Sigmoid colon (tissue), 7 donors: Measurements from ENCODE around the gene CENPVL1. TPM values are rescaled to one million over a fixed set of nuclear protein-coding genes. Genes with fewer than 3 reads are reported as not detected.
"Not testable (repeated sequence)": the region's sequence is repeated elsewhere in the genome, so short reads cannot be mapped to it uniquely, and the experiment has no call there.

Experiments
- DNase-seq: peaks from one replicate; pipeline ENCODE4 v3.0.0-alpha.2; 2019
- H3K27ac ChIP-seq, 4 donors: fragments of 200-600 bp; sonication (generic); one replicate each; pipeline ENCODE4 v1.5.1; 2016 to 2019; ENCODE audit warnings: mild to moderate bottlenecking in 1 of 4
- H3K27me3 ChIP-seq, 3 donors: fragments of 200-600 bp; sonication (generic); one replicate each; pipeline ENCODE4 v1.5.1; 2019; ENCODE audit warnings: mild to moderate bottlenecking in 1 of 3
- H3K36me3 ChIP-seq, 4 donors: fragments of 200-600 bp; sonication (generic); one replicate each; pipeline ENCODE4 v1.5.1; 2016 to 2019
- H3K4me1 ChIP-seq, 4 donors: fragments of 200-600 bp; sonication (generic); one replicate each; pipeline ENCODE4 v1.5.1; 2017 to 2019
- H3K4me3 ChIP-seq, 4 donors: fragments of 200-600 bp; sonication (generic); one replicate each; pipeline ENCODE4 v1.5.1; 2017 to 2019; ENCODE audit warnings: mild to moderate bottlenecking in 2 of 4, moderate library complexity in 1 of 4
- H3K9me3 ChIP-seq, 4 donors: fragments of 200-600 bp in 3 of 4; sonication (generic) in 3 of 4; one replicate each; pipeline versions ENCODE4 v1.5.1 to v1.6.1; 2013 to 2019
- EP300 ChIP-seq, 4 donors: sonication (generic); formaldehyde crosslinking; IDR thresholded peaks; one replicate each; pipeline ENCODE4 v1.6.1; 2017; ENCODE audit warnings: antibody characterized with exemption in 4 of 4
- POLR2A ChIP-seq, 2 donors: fragments of 450-650 bp; IDR thresholded peaks; one replicate each; pipeline ENCODE4 v1.6.1; 2016; ENCODE audit warnings: antibody characterized with exemption in 2 of 2, mild to moderate bottlenecking in 2 of 2, moderate library complexity in 2 of 2
- POLR2AphosphoS5 ChIP-seq, 4 donors: sonication (generic); formaldehyde crosslinking; IDR thresholded peaks; one replicate each; pipeline ENCODE4 v1.6.1; 2017; ENCODE audit warnings: antibody characterized with exemption in 4 of 4
- WGBS, 2 donors: extraction: QIAGEN DNeasy Blood & Tissue Kit; methylation state at CpG; one replicate each; pipeline ENCODE4 v1.1.7; 2013; 5-methylcytosine and 5-hydroxymethylcytosine counted together
- intact Hi-C: fragments of 100-400 bp; cut with DNase I; formaldehyde crosslinking; loops from one replicate; pipeline ENCODE4 v1.15.1; 2023
- polyA plus RNA-seq, 3 donors: library from polyadenylated mRNA; stranded (reverse); fragments of 200-250 nt; gene quantifications; one replicate each; pipeline ENCODE4 v1.2.3, GENCODE V29; 2013
- total RNA-seq, 4 donors: library from RNA; depleted of rRNA; stranded (reverse); fragments of >200 nt; gene quantifications; one replicate each; pipeline ENCODE4 v1.1.0, GENCODE V29; 2016
- TF ChIP-seq, protein P1 (sequence below), 4 experiments: fragments of 450-650 bp in 3 of 4; fragments of 200-600 bp in 1 of 4; IDR thresholded peaks; one replicate each; pipeline ENCODE4 v1.5.1; 2016 to 2019; ENCODE audit warnings: antibody characterized with exemption in 4 of 4, mild to moderate bottlenecking in 3 of 4, moderate library complexity in 2 of 4
- donor health status: healthy with polysubstance abuse.
- donor health status: Bipolar disorder and iron deficiency.
- donor health status: healthy.

Gene CENPVL1
- total RNA-seq, result not detected
- polyA plus RNA-seq, result not detected

DNA sequence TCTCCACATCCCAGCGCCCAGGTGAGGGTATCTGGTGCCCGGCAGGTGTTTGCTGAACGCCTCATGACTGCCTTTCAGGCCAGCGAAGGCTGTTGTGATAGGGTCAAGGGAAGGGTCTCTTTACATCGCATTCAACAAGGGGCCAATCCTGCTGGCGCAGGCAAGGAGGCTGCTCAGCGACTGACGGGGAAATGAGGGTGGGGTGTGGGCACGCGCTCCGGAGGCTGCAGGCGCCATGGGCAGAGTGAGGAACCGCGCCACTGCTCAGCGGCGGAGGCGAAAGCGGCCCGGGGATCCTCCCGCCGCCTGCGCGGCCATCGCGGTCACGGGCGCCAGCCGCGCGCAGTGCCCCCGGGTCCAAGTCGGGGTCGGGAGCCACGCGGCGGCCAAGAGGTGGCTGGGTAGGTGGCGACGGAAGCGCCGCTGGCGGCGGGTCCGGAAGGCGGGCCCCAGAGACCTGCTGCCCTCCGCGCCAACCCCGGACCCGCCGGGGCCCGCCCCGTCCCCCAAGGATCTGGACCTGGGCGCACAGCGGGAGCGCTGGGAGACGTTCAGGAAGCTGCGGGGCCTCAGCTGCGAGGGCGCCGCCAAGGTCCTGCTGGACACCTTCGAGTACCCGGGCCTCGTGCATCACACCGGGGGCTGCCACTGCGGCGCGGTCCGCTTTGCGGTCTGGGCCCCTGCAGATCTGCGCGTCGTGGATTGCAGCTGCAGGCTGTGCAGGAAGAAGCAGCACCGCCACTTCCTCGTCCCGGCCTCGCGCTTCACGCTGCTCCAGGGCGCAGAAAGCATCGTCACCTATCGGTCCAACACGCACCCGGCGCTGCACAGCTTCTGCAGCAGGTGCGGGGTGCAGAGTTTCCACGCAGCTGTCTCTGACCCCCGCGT is at the start of gene CENPVL1:
TSS of gene CENPVL1 (plus strand) at position 236 of the 888 bp plus-strand sequence. CDS start at position 236, 0 bp downstream.
- H3K9me3 ChIP-seq, intact Hi-C loops, H3K4me3 ChIP-seq, DNase-seq, H3K36me3 ChIP-seq, H3K27me3 ChIP-seq, H3K4me1 ChIP-seq, H3K27ac ChIP-seq: not testable (repeated sequence)
- WGBS, 2 donors, result no CpG with 5 or more reads among the region's 87 CpGs

DNA sequence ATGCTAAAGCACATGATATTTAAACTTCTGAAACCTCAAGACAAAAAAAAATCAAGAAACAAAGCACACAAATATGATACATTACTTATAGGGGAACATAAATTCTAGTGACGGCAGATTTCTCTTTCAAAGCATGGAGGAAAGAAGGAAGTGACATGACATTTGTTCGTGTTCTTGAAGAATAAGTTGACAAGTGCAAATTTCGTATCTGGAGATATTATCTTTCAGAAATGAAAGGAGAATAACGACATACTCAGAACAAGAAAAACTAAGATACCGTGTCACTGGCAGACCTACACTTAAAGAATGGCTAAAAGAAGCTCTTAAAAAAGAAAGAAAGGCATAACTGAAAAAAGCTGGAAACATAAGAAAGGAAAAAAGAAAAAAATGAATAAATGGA is 44.3 kb upstream of the CENPVL1 start:
- no peak for TF ChIP-seq POLR2A (IDR thresholded peaks at IDR 0.05)
- TF ChIP-seq EP300 (IDR thresholded peaks at IDR 0.05), result no peak
- Histone ChIP-seq H3K9me3 (no peaks in the 10 kb centered on the region), H3K4me3 (no peak overlapping the region), H3K27ac (no peak overlapping the region), H3K36me3 (no peaks in the 10 kb centered on the region), H3K4me1 (no peaks in the 10 kb centered on the region), H3K27me3 (no peaks in the 10 kb centered on the region)
- intact Hi-C loops, result no loop called here
- no peak for DNase-seq
- WGBS, 2 donors, result 38 to 75% methylated on average over 5 of the region's 5 CpGs

DNA sequence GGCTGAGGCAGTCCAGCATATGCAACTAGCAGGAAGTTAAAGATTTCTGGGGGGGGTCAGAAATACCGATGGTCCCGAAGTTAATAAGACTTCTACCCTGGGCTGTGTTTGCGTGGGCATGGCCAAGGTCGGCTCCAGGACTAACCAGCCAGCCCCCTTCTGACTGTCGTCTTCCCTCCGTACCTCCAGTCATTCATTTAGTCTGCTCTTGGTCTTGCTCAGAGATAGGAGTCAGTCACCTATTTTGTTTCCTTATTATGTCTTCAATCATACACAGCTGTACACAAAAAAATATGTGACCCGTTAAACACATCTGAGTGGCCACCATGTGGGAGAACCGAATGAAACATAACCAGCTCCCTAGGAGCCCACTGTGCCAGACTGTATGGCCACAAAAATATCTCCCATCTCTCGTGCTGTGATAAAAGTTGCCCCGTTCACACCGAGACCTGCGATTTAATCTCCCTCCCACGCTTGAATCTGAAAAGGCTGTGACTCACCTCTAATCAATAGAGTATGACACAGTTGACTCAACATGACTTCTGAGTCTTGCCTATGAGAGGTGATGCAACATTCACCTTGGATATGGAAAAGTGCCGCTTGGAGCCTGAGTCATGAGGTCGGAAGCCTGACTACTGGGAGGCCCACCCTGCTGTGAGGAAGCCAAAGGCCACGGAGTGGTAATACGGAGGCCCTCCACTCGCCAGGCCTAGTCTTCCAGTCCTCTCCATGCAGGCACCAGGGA is 30.5 kb upstream of the CENPVL1 start:
- H3K36me3 ChIP-seq, H3K27me3 ChIP-seq, H3K4me1 ChIP-seq, intact Hi-C loops, H3K9me3 ChIP-seq, H3K27ac ChIP-seq, H3K4me3 ChIP-seq, DNase-seq: not testable (repeated sequence)
- WGBS, 2 donors, result no CpG with 5 or more reads among the region's 18 CpGs

DNA sequence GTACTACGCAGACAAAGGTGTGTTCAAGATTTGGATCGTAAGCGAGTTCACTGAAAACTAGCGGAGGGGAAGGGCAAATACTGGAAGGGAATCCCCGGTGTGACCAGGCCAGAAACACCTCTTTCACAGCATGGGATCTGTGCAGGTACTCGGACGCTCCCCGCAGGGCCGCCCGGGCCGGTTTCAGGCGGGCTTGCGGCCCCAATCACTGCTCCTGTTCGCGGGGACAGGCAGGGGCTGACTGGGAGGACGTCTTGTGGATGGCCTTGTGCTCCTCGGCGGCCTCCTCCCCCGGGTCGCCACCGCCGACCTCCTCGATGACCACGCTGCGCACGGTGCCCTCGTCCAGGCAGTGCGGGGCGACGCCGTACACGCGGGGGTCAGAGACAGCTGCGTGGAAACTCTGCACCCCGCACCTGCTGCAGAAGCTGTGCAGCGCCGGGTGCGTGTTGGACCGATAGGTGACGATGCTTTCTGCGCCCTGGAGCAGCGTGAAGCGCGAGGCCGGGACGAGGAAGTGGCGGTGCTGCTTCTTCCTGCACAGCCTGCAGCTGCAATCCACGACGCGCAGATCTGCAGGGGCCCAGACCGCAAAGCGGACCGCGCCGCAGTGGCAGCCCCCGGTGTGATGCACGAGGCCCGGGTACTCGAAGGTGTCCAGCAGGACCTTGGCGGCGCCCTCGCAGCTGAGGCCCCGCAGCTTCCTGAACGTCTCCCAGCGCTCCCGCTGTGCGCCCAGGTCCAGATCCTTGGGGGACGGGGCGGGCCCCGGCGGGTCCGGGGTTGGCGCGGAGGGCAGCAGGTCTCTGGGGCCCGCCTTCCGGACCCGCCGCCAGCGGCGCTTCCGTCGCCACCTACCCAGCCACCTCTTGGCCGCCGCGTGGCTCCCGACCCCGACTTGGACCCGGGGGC is 28.2 kb upstream of the CENPVL1 start:
- no CpG with 5 or more reads among the region's 88 CpGs for WGBS, 2 donors
- intact Hi-C loops, H3K4me3 ChIP-seq, DNase-seq, H3K36me3 ChIP-seq, H3K4me1 ChIP-seq, H3K9me3 ChIP-seq, H3K27me3 ChIP-seq, H3K27ac ChIP-seq: not testable (repeated sequence)

DNA sequence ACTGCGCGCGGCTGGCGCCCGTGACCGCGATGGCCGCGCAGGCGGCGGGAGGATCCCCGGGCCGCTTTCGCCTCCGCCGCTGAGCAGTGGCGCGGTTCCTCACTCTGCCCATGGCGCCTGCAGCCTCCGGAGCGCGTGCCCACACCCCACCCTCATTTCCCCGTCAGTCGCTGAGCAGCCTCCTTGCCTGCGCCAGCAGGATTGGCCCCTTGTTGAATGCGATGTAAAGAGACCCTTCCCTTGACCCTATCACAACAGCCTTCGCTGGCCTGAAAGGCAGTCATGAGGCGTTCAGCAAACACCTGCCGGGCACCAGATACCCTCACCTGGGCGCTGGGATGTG is 27.6 kb upstream of the CENPVL1 start, which contains the start of gene CENPVL2:
TSS of gene CENPVL2 (minus strand) at position 112 of the 343 bp plus-strand sequence. CDS start at position 112, 0 bp downstream.
- H3K4me3 ChIP-seq, intact Hi-C loops, DNase-seq, H3K9me3 ChIP-seq, H3K36me3 ChIP-seq, H3K27me3 ChIP-seq, H3K4me1 ChIP-seq, H3K27ac ChIP-seq: not testable (repeated sequence)
- no CpG with 5 or more reads among the region's 30 CpGs for WGBS, 2 donors

DNA sequence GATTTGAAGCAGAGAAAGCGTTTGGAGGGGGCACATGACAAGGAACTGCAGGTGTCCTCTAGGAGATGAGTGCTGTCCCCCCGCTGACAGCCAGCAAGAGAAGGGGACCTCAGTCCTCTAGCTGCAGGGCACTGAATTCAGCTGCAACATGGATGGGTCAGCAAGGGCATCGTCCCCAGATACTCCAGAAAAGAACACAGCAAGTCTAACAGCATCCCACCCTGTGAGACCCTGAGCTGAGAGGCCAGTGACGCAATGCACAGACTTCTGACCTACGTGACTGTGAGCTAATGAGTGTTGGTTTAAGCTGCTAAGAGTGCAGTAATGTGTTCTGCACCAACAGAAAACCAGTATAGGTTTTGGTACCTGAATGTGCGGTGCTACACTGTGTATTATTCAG is 16.1 kb upstream of the CENPVL1 start:
- H3K27ac ChIP-seq, result no peak overlapping the region
- intact Hi-C loops, result no loop called here
- DNase-seq, result no peak
- H3K4me3 ChIP-seq, result no peak overlapping the region
- TF ChIP-seq POLR2AphosphoS5 (IDR thresholded peaks at IDR 0.05), result no peak
- no peak for TF ChIP-seq EP300 (IDR thresholded peaks at IDR 0.05)
- no peak for TF ChIP-seq POLR2A (IDR thresholded peaks at IDR 0.05)
- TF ChIP-seq, protein P1, sequence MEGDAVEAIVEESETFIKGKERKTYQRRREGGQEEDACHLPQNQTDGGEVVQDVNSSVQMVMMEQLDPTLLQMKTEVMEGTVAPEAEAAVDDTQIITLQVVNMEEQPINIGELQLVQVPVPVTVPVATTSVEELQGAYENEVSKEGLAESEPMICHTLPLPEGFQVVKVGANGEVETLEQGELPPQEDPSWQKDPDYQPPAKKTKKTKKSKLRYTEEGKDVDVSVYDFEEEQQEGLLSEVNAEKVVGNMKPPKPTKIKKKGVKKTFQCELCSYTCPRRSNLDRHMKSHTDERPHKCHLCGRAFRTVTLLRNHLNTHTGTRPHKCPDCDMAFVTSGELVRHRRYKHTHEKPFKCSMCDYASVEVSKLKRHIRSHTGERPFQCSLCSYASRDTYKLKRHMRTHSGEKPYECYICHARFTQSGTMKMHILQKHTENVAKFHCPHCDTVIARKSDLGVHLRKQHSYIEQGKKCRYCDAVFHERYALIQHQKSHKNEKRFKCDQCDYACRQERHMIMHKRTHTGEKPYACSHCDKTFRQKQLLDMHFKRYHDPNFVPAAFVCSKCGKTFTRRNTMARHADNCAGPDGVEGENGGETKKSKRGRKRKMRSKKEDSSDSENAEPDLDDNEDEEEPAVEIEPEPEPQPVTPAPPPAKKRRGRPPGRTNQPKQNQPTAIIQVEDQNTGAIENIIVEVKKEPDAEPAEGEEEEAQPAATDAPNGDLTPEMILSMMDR (IDR thresholded peaks at IDR 0.05), result no peak
- no peaks in the 10 kb centered on the region for H3K27me3 ChIP-seq
- H3K9me3 ChIP-seq, result no peaks in the 10 kb centered on the region
- no peaks in the 10 kb centered on the region for H3K4me1 ChIP-seq
- H3K36me3 ChIP-seq, result no peaks in the 10 kb centered on the region
- 78 to 83% methylated on average over 6 of the region's 6 CpGs for WGBS, 2 donors

DNA sequence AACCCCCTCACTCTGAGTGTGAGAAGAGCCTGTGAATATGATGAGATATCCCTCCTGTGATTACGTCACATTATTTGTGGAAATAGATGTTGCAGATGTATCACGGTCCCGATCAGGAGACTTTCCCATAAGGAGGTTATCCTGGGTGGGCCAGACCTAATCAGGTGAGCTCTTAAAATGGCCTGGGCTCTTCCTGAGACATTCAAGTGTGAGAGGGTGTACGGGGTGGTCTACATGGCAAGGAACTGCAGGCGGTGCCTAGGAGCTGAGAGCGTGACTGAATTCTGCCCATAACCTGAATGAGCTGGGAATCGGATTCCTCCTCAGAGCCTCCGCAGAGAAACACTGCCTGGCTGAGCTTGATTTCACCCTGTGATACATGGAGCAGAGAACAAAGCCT is 12.9 kb upstream of the CENPVL1 start:
- no peak for TF ChIP-seq POLR2A (IDR thresholded peaks at IDR 0.05)
- no peak for TF ChIP-seq EP300 (IDR thresholded peaks at IDR 0.05)
- TF ChIP-seq, protein P1 (IDR thresholded peaks at IDR 0.05), result no peak
- TF ChIP-seq POLR2AphosphoS5 (IDR thresholded peaks at IDR 0.05), result no peak
- WGBS, 2 donors, result 92 to 94% methylated on average over 8 of the region's 8 CpGs
- H3K4me3 ChIP-seq, result no peak overlapping the region
- no peaks in the 10 kb centered on the region for H3K9me3 ChIP-seq
- no peak for DNase-seq
- no peaks in the 10 kb centered on the region for H3K4me1 ChIP-seq
- no peaks in the 10 kb centered on the region for H3K27me3 ChIP-seq
- intact Hi-C loops, result no loop called here
- no peak overlapping the region for H3K27ac ChIP-seq
- H3K36me3 ChIP-seq, result no peaks in the 10 kb centered on the region

DNA sequence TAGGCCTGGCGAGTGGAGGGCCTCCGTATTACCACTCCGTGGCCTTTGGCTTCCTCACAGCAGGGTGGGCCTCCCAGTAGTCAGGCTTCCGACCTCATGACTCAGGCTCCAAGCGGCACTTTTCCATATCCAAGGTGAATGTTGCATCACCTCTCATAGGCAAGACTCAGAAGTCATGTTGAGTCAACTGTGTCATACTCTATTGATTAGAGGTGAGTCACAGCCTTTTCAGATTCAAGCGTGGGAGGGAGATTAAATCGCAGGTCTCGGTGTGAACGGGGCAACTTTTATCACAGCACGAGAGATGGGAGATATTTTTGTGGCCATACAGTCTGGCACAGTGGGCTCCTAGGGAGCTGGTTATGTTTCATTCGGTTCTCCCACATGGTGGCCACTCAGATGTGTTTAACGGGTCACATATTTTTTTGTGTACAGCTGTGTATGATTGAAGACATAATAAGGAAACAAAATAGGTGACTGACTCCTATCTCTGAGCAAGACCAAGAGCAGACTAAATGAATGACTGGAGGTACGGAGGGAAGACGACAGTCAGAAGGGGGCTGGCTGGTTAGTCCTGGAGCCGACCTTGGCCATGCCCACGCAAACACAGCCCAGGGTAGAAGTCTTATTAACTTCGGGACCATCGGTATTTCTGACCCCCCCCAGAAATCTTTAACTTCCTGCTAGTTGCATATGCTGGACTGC is 2.8 kb downstream of the CENPVL1 start:
- H3K4me1 ChIP-seq, intact Hi-C loops, H3K27ac ChIP-seq, H3K36me3 ChIP-seq, H3K4me3 ChIP-seq, H3K27me3 ChIP-seq, DNase-seq, H3K9me3 ChIP-seq: not testable (repeated sequence)
- no CpG with 5 or more reads among the region's 18 CpGs for WGBS, 2 donors
